NCI-H524 (cell line): ENCODE data around the gene PRSS50.

ENCODE experiments used
- DNase-seq, 2 experiments: peaks; one replicate each; lab custom pipeline; 2025; lab: John Stamatoyannopoulos, UW

The PRSS50 gene

DNA sequence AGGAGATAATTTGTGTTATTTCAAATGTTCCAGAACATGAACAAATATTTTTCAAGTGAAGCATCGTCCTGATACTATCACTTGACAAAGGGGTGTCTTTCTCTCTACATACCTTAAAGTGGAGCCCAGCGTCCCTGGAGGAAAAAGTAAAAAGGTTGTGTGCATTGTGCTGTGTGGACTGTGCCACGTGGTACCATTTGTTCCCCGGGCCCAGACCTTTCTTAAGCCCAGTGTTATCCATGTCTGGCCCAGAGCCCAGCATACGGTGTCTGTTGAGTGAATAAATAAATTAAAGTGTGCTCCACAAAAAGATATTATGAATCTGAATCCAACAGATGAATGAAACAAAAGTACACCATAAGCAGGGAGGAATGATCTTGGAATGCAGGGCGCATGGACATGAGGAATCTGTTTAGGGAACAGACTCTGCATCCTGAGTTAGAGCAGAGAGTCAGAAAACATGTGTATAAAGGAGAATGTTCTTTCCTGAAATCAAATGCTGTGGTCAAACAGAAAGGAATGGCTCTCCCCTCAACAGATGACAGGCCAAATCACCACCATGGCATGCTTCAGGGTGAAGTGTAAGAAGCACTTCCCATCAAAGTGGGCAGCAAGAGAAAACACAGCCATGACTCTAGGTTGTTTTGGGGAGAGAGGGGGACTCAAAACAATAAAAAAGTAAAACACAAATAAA is 8.1 kb upstream of the PRSS50 start:
- DNase-seq = no peak

DNA sequence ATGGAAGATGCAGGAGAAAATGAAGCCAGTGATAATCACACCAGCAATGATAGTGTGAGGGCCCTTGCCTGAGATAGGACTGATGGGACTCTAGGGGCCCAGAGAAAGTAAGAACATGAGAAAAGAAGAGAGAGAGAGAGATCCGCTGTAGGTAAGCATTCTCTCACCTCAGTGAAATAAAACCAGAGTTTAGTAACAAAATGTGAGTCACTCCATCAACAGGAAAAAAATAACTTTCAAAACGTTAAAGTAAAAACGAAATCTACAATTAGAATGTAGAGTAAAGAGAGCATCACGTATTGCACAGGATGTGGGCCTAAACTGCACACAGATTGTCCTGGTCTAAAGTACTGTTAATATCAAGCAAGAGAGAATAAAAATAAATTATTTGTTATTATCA is 6.8 kb upstream of the PRSS50 start:
- no peak for DNase-seq

DNA sequence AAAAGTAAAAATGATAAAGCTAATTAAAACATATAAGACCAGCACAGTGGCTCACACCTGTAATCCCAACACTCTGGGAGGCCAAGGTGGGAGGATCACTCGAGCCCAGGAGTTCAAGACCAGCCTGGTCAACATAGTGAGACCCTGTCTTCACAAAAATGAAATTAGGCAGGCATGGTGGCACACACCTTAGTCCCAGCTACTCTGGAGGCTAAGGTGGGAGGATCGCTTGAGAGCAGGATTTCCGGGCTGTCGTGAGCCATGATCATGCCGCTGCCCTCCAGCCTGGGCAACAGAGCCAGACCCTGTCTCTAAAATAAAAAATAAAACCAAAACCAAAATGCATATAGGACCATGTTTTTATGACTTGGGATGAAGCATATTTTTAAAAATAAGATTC is 4.8 kb upstream of the PRSS50 start:
- no peak for DNase-seq

DNA sequence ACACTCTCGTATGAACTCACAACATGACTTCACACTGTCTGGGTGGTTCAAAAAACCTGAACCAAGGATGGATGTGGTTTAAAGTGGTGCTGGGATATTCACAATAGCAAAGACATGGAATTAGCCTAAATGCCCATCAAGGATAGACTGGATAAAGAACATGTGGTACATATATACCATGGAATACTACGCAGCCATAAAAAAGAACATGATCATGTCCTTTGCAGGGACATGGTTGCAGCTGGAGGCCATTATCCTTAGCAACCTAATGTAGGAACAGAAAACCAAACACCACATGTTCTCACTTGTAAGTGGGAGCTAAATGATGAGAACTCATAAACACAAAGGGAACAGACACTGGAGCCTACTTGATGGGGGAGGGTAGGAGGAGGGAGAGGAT is 3.3 kb upstream of the PRSS50 start:
- DNase-seq = no peak

DNA sequence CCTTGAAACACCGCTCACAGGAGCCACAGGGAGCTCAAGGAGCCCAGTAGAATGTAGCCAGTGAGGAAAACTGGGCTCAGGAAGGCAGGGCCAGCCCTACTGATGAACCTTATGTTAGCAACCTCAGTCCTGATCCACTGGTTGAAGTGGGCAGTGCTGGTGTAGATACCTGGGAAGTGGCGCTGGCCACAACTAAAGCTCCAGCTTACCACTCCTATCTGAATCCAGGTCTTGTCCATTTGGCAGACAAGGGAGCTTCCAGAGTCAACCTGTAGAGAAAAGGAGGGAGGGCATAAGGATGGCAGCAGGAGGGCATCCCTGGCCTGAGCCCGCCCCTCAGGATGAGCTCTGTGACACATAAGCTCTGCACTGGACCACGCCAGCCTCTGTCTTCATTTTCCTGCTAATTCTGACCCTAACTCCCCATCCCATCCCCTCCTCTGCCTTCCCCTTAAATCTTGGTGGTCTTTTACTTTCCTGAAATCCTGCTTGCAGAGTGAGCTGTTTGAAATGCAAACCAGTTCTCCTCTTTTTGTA is 2.1 kb upstream of the PRSS50 start:
- DNase-seq = no peak

DNA sequence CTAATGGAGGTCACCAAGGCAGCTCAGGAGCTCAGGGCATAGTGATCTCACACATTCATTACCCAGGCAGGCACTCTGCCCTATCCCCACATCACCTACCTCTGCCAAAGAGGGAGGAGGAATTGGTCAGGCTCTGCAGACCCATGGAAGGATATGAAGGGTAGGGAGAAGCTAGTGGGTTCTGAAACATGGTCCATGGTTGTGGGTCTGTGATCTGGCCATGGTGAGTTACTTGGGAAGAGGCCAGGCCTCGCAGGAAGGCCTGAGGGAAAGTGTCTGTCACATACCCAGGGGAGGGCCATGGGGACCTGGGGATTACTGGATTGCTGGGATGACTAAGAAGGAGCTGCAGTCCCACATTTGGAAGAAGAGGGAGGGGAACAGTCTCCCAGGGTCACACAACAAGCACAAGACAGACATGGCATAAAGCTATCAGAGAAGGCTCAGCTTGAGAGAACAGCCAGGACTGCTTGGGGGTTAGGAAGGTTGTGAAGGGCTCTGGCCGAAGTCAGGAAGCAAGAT is 1.4 kb upstream of the PRSS50 start:
- no peak for DNase-seq

DNA sequence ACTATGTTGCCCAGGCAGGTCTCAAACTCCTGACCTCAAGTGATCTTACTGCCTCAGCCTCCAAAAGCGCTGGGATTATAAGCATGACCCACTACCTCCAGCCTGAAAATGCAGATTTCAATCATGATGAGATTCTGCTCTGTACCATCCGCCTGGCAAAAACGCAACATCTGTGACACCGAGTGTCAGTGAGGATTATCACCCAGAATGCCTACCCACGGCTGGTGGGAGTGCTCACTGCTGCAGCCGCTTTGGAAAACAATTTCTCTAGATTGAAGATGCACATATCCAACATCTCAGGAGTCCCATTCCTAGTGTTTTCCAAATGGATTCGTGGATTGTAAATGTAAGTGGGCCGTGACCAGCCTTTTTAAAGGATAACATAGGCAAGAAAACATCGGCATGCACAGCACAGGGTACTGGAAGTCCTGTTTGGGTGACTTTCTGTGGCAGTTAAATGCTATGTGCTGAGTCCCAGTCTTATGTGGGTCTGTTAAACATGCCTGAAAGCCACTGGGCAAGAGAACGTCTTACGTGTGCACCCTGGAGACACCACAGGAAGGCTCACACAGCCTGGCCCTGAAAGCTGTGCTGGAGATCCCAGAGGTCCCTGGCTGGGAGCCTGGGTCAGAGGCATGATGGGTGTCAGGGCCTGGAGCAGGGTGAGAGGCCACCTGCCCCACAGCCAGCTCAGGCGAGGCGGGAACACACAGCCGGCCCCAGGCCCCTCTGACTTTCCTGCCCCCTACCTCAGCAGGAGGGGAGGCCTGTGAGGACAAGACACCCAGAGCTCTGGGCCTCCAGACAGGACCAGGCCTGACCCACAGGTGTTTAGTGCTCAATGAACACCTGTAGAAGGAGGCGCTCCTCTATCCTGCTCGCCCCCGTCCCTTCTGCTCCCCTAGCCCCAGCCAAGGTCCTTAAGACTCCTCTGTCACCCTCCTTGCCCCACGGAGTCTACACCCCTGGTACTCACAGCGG is 918 bp downstream of the PRSS50 start:
- peak; percentile 43 to 62 for DNase-seq

DNA sequence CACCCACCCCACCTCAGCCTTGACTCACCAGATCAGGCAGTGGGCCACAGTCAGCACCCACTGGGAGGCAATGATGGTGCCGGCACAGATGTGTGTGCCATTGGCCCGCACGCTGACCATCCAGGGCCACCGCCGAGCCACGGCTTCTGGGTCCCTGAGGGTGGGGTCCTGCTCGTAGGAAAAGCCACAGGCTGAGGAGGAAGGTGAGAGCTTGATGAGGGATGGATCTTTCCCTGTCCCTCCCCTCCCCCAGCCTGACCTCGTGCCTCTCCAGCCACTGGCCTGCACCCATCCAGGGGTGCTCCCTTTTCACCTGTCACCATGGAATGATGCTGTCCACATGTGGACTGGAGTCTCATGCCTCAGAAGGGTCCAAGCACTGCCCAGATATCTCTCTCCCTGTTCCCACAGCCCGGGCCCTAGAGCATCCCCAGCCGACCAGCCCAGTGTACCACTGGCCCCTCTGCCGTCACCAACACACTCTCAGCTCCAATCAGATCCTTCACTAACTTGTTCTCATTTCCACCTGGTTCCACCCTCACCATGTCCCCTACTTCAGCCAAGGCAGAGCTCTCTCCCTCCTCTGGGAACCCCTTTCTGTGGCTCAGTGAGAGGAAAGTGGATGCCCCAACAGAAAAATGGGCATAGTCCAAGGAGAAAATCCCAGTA is 2.0 kb downstream of the PRSS50 start:
- no peak for DNase-seq

DNA sequence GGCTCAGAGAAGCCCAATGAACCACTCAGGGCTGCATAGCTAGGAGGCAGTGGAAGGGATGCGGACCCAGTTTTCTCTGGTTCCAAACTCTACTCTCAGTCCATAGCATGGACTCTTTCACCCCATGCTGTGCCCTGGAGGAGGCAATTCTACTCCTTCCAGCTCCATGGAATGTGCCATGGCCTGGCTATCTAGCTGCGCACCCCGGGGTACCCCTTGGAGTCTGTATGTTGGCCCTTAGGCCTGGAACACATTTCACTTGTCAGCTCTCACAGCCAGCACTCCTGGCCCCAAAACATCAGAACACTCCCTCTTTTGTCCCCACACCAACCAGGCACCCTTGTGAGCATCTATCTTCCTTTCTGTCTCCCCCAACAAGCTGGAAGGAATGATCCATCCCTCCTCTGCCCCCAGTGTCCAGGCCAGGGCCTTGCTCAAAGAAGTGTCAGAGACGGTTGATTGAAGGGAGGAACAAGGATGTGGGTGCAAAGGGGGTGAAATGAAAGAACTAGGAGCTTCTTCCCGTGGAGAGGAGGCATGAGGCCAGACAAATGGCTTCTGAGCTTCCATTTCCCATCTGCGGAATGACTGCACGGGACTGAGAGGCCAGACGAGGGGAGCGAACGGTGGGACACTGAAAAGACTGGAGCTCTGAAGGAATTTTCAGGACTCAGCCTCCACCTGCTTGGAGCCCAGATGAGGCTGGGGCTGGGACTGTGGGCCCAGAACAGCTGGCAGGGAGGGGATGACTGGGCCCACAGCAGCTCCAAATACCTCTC is 2.8 kb downstream of the PRSS50 start:
- no peak for DNase-seq

DNA sequence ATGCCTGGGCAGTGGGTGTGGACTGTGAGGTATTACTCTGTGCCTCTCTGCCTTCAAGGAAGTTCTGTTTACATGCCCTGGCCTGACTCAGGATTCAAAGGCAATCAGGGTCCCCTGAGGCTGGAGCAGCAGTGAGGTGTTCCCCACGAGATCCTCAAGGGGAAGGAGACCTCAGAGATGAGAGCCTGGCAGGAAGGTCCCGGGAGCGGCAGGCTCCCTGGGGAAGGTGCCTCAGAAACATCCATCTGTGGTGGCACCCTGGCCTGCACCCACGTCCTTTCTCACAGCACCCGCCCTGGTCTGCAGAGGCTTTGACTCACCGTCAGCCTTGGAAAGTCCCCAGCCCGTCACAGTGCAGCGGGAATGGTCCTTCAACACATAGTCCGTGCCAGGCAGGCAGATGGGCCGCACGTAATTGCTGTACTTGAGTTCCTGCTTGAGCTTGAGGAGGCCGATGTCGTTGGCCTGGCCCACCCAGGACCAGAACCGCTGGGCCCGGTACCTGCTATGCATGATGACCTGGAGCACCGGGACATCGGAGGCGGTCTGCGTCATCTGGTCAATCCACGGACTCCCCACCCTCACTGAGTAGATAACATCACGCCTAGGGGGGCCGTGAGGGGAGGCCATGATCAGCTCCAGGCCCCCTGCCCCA is 3.6 kb downstream of the PRSS50 start:
- peak; percentile 30 to 64 for DNase-seq

DNA sequence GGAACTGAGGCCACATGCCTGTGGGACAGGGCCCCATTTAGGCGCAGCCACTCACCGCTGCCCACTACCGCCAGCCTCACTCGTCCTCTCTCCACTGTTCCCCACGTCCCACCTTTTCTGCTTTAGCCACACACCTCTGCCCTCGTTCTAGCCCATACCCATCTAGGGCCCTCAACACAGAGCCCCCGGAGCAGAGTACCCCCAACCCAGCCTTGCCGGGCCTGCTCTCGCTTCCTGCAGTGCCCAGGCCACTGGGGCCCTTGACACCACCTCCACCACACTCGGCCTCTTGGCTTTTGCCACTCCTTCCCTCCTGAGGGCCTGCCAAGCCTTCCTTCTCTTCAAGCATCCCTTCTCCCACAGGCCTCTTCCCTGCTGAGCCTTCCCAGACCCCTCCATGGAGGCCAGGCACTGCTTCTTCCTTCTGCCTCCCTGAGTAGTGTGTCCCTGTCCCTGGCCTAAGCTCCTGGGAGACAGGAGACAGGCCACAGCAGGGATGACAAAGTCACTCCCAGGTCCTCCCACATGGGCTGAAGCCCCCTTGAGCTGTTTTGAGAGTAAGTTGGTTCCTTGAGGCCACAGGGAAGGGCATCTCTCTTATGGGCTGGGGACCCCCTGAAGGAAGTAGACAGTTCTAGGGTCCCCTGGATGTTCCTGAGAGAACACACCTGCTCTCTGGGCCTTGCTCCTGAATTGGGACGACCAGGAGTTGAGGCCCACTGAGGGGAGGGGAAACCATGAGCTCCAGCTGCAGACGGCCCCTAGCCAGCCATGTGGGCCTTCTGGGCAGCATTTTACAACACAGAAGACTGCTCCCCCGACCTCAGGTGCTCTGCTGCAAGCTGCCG is 4.4 kb downstream of the PRSS50 start:
- no peak for DNase-seq

DNA sequence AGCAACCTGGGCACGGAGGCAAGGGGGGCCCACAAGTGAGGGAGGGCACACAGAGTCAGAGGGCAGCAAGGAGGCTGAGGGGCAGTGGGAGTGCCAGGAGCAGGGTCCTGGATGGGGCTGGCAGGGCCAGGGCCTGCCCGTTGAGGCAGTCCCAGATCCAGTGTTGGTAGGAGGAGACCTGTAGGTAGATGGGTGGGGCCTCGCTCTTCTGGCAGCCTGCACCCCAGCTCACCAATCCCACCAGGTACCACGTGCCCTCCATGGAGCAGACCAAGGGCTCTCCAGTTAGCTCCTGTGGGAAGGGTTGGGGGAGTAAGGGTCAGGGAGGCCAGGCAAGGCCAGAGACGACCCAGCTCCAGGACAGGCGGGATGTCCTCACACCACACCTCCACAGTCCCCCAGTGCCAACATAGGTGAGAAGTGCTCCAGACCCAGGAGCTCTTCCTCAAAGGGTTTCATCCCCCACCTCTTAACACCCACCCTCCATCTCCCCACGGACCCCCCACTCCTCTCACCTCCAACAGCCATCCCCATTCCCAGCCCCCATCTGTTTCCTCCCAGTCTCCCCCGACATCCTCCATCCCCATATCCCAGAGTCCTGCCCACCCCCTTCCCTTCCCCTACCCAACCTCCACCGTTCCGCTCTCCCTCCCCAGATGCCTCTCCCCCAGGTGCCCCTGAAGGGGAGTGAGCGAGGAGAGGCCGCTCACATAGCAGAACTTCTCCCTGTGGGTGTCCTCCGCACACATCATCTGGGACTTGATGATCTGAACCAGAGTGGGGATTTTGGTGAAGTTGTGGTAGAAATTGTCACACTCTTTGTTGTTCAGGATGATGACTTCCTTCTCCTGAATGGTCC is 5.2 kb downstream of the PRSS50 start:
- DNase-seq = no peak

DNA sequence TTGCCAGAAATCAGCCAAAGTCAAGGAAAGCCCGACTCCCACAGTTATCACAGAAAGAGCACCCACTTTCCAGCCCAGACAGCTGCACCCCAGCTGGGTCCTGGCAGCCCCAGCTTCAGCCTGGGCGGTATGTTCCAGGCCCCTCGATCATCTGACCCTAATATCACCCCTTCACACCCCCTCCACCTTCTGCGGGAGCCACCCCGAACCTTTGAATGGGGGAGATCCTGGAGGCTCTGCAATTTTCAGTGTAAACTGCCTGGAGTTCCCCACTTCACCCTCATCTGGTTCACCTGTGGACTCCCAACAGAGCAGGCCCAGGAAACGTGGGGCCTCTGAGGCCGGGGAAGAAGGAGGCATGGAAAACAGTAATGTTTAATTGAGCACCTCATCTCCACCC is 5.9 kb downstream of the PRSS50 start:
- DNase-seq = no peak

DNA sequence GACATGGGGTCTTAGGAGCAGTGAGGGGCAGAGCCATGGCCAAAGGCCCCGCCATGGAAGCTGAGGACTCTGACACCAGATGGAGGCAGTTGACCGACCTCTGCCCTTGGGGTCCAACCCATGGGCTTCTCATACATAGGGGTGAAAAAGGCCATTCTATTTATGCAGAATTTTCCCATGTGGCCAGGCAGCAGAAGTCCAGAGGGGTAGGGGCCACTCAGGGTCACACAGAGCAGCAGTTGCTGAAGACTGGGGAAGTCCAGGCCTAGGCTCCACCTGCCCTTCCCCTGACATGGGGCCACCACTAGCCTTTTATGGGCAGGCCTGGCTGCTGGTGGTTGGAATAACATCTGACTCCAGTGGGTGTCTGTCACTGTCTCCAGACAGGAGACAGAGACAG is 6.4 kb downstream of the PRSS50 start:
- no peak for DNase-seq

DNA sequence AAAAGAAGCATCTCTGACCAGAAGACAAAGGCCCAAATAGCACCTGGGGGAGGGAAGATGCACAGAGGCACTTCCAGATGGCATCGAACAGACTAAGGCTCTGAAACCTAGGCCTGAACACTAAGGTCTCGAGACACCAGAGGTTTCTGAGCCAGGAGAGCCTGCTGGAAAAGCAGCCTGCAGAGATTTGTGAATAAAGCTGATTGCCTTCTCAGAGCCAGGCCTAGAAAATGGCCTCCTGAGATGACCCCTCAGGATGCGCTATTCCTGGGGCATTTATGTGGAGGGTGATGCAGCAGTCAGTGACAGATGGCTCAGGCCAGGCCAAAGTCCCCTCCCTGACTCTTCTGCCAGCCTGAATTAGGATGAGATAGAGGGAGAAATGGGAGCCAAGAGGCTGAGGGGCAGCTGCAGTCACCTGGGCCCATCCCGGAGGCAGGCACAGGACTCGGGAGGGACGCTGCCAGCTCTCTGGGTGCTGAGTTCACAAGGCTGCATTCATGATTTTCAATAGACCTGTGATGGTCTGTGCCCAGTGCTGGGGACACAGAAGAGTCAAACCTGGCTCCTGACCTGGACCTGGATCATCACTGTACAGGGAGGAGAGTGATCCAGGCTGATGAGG is 6.9 kb downstream of the PRSS50 start:
- DNase-seq = no peak

DNA sequence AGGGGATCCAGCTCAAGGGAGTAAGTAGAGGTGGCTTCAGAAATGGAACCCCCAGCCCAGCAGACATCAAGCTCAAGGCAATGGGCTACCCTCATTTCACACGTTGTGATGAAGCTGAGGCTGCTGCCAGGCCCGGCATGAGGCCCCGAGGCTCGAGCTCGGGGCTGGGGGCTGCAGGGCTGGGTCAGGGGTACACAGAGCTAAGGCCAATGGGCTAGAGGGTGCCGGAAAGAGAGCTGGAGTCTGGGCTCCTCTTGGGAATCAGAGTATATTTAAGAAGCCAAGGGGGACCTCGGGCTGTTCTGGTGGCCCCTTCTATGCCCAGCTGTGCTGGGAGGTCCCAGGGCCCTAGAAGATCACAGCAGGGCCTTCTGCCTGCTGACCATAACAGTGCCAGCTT is 7.4 kb downstream of the PRSS50 start:
- DNase-seq = no peak

DNA sequence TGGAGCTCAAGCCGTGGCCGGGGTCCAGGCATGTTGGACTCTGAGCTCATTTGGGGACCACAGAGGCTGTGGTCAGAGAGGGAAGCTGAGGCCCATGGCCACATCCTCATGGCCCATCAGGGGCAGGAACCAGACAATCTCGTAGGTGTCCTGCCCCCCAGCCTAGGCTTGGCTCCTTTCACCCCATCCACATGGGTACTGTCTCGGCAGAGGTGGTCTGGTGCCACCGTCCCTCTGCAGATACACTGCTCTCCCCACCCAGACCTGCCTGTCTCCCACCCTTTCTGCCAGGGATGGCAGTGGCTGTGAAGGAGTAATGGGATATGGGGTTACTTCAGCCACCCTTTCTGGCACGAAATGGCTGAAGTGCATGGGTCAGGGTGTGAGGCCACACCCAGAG is 7.9 kb downstream of the PRSS50 start:
- DNase-seq = no peak

DNA sequence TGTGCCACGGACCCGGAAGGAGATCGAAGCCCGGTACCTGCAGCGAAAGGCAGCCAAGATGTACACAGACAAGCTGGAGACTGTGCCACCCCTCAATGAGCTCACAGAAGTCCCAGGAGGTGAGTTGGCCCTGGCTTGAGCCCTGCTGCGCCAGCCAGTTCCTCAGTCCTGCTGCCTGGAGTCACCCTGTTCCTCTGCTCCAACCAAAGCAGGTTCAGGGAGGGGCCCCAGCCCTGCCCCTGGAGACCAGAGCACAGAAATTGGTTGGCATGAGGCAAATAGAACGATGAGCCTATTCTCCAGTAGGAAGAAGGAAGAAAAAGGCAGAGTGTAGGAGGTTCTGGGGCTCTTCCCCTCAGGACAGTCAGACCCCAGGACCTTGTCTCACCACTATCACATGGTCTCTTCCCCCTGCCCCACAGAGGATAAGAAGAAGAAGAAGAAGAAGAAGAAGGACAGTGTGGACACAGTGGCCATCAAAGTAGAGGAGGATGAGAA is 8.5 kb downstream of the PRSS50 start:
- DNase-seq = no peak
